HG02763 (cell line): ENCODE results near the gene ZP4.
"Not testable (repeated sequence)": the region's sequence is repeated elsewhere in the genome, so short reads cannot be mapped to it uniquely, and the experiment has no call there.

Experiments
- ATAC-seq: cut with Tn5 transposase; IDR thresholded peaks from one replicate; pipeline ENCODE4 v1.9.1; 2021; ENCODE audit warnings: mild to moderate bottlenecking, moderate library complexity; ENCODE audit not compliant: unreplicated experiment

Gene ZP4

DNA sequence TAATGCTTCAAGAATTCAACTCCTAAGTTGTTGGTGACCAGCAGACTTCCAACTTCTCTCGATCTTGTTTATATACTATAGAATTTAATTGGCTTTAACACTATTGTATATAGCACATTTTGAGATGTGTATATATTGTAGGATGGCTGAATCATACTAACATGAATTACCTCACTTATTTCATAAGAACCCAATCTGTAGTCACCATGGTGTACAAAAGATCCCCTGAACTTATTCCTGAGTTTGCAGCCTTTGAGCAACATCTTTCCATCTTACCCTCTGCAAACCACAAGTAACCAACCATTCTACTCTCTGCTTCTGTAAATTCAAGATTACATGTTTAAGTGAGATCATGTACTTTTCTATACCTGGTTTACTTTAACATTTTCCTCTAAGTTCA, 12.3 kb downstream of the ZP4 start:
- ATAC-seq, result no peak

DNA sequence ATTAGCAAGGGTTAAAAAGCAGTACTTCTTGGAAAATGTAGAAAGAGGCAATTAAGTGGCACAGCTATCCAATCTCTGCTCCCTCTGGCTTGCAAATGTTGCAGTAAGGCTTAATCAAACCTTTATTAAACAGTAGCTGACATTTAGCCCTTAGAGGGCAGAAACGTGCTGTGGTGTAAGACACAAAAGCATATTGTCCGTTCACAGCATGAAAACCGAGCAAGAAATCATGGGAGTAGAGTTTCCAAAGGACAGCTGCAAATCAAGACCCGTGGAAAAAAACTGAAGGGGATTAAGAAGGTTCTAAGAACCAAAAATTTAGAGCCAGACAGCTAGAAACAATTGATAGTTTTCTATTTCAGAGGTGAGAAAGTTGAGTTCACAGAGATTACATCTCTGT, 13.1 kb downstream of the ZP4 start:
- no peak for ATAC-seq

DNA sequence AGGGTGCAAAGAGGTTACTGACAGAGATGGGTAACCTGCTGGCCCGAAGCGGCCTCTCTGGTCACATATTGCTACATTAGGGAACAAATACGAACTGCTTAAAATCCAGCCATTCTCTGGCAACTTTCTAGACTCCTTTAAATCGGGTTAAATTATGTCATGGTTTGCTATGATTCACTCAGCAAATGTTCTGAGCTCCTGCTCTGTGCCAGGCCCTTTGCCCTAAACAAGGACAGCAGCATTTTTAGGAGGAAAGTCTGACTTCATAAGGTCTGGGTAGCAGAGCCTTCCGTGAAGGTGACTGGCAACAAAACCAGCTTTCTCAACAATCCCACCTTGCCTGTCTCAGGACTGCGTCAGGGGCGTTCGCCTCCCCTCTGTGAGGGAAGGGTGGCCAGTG, 15.4 kb downstream of the ZP4 start:
- no peak for ATAC-seq

DNA sequence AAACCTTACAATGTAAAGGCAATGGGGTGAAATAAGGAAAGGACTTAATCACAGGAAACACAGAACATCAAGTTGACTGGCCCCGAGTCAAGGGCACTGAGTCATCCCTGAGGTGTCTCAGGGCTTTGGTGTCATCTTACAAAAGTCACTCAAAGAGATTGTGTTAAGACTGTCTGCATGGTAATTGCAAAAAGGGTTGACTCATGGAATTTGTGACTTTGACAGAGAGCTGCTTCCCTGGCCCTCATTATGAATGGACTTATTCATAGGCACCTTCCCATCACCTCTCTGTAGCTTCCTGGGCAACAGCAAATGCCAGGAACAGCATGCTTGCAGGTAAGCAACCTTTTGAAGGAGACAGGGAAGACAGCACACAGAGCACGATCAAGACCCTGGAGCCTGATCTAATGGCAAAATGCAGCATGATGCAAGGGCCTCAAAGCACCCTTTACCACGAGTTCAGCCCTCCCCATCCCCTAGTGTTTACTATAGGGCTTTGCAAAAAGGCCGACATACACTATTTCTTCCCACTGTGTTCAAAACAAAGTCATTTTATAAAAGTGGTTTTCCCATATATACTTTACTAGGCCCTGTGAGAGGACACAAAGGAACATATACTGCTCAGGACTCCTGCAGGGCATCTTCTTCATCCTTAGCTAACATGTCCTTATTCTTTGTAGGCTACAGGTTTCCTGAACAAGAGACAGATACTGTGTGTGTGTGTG, 17.1 kb downstream of the ZP4 start:
- no peak for ATAC-seq

DNA sequence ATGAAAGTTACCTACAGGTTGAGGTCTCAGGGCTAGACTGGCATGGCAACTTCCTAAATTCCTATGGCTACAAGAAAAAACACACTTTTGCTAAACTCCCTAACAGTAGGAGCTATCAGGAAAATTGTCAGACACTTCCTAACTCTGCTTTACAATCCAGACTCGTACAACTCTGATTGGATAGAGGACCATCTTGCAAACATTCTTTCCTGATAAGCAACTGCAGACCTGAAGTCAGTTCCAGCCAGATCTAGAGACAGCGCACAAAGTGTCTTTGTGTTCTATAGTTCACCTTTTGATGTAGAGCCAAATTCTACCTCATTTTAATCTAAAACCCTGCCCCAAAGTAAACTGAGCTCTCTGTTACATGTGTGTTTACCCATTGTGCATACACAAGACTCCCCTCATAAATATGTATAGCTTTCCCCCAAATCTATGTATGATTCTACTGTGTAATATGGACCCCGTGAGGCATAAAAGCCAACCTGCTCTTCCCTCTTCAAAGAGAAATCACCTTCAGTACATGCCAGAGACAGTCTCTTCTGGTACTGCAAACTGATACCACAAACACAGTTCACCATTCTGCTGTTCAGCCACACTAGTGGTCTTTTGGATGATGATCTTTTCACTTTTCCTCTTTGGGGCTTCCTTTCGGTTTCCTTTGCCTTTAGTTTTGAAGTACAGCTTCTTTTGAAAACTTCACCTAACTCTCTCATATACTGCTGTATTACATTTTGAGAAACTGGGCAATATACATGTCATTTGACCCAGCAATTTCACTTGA, 21.7 kb downstream of the ZP4 start:
- ATAC-seq, result no peak

DNA sequence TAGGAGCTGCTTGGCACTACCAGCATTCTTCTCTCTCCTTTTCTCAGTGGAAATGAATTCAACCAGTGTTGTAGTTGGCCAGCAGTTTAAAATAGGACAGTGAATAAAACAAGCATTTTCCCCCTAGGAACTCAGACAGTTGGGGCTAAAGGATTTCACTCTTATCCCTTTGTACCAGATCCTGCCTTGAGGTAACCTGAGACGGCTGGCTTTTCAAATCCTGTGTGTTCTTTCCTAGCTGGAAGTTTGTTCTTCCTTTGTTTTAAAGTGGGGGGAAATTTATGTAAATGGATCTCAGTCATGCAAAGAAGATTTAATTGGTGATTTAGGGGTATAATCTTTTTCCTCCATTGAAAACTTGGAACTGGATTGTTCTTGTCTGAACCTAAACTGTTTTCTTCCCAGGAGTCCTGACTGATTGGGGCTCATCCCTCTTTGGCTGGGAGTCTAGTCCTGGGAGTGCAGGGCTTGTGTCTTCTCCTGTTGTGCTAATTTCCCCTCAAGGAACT, 23.3 kb downstream of the ZP4 start:
- no peak for ATAC-seq

DNA sequence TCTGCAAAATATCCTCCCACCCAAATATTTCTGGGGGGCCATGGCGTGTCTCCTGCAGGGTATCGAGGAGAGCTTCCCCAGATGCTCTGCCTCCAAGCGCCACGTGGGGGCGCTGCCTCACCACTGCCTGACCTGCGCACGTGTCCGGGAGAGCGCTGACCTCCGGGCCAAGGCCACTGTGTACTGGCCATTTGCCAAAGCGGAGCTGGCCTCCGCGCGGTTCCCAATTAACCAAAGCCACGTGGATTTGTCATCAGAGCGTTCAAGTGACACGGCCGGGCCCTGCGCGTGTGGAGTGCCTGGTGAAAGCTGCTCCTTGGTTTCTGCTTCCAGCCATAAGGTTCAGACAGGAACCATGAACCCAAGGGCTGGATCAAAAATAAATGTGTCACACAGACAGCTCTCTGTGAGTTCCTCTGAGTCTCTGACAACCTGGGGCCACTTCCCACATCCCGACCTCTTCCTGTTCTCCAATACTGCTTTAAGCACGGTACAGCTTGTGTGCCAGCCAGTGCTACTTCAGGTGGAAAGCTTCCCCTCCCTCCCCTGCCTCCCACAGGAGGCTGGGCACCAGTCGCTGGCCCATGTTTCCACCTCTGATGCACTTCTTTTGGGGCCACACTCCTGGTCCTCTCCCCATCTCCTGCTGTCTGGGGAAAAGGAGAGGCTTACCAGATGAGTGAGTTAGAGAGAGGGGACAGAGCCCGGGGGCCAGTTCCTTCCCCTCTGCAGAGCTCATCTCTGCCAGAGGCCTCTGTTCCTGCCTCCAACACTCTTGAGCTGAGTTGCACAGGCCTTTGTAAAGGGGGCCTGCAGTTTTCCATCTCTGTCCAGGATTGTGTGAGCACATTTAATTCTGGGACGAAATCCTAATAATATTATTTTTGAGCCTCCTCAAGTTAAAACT, 26.1 kb downstream of the ZP4 start:
- peak; percentile 64 for ATAC-seq

DNA sequence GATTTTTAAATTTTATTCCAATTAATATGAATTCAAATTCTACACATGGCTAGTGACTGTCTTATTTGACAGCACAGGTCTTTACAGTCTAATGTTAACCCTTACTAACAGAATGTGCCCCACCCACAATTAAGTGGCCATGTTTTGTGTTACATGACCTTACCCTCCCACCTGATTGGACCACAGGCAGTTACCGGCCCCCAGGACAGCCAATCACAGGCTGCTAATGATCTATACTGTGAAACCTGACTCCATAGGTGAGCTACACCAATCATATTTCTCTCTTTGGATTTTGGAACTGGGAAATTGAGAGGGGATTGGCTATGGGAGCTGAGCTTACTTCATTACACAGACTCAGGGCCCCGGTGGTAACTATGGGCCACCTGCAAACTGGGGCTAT, 27.5 kb downstream of the ZP4 start:
- no peak for ATAC-seq

DNA sequence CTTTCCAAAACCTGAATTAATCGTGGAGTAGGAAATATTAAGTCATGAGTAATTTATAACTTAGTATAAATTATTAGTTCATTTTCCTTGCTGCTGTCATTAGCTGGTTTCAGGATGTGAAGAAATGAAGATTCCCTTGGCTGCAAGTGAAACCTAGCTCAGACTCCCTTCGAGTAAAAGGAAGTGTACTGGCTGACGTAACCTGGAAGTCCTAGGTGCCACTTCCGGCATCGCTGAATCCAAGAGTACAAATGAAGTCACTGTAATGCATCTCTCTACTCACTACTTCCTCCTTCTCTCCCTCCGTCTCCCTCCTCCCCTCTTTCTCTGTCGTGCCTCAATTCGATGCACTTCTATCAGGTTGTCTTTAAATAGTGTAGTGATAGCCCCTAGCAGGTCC, 28.8 kb downstream of the ZP4 start:
- no peak for ATAC-seq

DNA sequence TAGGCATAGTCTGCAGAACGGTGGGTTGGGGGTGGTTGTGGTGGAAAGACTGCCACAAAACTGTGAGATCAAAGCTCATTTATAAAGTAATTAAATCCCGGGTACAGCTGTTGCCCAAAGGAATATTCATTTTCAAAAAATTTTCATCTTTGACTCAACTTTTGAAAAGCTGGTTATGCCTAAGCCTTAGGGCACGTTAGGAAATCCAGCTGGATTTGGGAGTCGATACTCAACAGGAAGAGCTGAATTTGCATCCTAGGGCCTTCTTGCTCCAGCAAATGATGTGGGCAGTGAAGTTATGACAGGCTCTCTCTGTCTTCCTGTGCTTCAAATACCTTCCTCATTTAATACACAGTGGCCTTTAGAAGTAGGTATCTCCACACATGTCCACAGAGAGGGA, 31.7 kb downstream of the ZP4 start:
- no peak for ATAC-seq

DNA sequence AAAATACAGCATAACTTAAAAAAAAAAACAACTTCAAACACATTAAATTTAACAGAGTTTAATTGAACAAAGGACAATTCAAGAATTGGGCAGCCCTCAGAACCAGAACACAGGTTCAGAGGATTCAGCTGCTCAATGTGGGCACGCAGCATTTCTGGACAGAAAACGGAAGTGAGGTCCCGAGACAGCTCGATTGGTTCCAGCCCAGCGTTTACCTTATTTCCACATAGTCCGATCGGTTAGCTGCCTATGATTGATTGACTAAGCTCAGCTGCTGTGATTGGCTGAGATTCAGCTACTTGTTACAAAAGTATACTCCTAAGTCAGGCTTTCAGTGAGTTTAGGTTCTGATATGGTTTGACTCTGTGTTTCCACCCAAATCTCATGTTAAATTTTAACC, 33.3 kb downstream of the ZP4 start:
- ATAC-seq, result no peak

DNA sequence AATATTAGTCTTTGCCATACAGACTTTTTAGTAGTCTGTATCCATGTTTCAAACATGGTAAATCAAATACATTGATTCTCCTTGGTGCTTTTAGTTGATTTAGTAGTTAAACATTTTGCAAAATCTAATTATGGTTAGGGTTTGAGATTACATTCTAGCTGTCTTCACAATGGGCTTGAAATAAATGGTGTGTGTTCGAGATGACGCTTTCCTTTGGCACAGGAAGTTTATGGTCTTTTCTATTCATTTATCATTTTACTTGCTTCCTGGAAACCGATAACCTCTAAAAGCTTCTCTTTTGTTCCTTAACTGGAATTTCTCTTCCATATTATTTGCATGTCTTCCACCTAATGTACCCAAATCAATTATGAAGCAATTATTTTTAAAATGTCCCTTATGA, 38.4 kb downstream of the ZP4 start:
- no peak for ATAC-seq

DNA sequence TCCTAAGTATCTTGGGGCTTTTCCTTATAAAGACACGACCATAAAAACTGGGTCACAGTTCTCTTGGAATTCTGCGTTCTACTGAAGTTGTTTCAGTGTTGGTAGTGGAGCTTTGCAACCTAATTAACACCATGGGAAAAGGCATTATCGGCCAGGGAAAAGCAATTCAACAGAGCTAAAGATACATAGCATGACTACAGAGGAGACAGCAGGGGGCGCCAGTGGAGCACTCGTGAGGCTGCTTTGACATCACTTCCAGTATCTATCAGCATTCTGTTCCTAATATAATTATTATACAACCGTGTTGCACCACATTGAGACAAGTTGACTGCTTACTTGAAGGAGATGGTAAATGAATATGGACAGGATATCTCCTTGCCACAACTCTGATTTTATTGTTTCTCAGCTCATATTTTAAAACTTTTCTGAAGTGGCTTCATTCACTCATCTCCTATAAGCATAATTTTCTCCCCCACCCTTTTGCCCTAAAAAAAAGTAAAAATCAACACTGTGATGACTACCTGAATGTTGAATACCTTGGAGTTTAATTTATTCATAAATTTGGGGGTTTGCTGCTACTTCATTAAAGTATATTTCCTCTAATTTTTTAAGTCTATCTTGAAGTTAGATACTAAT, 39.4 kb downstream of the ZP4 start:
- ATAC-seq, result no peak

DNA sequence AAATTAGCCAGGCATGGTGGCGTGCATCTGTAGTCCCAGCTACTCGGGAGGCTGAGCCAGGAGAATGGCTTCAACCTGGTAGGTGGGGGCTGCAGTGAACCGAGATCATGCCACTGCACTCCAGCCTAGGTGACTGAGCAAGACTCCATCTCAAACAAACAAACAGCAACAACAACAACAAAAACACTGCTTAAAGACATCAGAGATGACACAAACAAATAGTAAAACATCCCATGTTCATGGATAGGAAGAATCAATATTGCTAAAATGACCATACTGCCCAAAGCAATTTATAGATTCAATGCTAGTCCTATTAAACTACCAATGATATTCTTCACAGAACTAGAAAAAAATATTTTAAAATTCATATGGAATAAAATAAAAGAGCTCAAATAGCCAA, 47.2 kb downstream of the ZP4 start:
- not testable (repeated sequence) for ATAC-seq

DNA sequence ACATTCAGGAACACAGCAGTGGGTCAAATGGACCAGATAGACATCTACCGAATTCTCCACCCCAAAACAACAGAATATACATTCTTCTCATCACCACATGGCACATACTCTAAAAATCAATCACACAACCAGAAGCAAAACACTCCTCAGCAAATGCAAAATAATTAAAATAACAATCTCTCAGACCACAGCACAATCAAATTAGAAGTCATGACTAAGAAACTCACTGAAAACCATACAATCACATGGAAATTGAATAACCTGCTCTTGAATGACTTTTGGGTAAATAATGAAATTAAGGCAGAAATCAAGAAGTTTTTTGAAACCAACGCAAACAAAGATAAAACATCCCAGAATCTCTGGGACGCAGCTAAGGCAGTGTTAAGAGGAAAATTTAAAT, 49.2 kb downstream of the ZP4 start:
- no peak for ATAC-seq

DNA sequence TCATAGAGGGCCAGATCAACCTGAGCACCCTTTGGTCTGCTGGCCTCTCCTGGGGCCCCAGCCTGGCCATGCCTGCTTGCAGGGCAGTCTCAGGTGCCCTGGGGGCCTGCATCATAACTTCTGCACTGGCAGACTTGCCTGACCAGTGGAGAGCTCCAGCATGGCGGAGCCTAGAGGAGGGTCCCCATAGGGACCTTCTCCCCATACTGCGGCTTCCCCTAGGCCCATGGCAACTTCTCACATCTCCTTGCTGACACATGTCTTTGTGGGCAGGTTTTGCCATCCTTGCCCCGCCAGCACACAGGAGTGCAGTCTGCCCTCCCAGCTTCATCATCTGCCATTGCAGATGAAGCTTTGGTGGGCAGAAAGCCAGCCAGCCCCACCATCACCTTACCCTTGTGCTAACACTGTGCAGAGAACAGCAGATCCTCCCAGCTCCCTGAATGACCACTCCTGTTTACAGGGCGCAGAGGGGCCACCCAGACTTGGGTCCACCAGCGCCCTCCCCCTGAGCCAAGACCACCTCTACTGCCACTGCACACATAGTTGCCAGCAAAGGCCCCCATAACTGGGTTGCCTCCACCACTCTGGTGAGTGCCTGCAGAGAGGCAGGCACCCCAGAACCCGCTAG, 51.7 kb downstream of the ZP4 start:
- no peak for ATAC-seq

DNA sequence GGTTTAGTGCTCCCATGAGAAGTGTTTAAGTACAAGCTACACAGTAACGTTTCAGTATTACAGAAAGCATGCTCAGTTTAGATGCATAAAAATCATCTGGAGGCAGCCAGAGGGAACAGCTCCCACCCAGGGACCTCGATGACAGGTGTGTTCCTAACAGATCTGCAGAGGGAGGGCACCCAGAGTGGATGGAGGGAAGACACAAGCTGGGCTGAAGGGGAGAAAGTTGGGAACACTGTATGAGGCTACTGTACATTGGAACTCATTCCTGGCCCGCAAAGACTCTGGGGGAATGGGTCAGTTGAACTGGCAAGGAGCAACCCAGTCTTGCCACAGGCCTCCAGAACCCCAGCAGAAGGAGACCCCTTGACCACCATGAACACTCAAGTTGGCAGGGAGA, 52.4 kb downstream of the ZP4 start:
- no peak for ATAC-seq

DNA sequence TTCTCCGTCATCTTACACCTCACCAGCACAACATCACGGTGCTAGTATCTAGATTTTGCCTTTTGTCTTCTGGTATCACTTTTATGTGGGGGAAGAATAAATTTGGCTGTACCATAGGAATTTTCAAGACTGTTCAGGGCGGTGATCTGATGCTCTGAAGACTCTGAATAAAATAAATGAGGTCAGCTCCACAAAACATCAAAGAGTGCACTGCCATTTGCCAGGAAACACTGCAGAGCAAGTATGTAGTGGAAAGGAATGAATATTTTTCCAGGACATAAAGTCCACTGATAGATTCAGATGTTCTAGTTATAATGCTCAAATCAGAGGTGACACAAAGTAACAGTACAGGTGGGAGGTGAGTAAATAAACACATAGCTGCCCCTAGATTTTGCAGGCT, 56.3 kb downstream of the ZP4 start:
- ATAC-seq, result no peak

DNA sequence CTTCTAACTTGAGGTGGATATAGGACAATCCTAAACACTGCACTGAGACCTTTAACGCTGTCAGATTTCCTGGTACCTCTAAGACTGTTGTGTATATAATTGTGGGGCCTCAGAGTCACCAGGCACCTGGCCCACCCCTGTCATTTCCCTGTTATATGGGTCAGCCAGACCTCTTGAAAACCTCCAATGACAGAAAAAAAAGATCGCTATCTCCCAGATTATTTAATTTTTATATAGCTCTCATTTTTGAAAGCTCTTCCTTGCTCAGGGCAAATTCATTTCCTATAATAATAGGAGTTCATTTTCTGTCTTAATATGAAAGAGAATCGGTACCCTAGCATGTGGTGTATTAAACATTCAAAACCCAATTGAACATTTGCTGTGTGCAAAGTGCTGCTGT, 56.7 kb downstream of the ZP4 start:
- ATAC-seq, result no peak

DNA sequence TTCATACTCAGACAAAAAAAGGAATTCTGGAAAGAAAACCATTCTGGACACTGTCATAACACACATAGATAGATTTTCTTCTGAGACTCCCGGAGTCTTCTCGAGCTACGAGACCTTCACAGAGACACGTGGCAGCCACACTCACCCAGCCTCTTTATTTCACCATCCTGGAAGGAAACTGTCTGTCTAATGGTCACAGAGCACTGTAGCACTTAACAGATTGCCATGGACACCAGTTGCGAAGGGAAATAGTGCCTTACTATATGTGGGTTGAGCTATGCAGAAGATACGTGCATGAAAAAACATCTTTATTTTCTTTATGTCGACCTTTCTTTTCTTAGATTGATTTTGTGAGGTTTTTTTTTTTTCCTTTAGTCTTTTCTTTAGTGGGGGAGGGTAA, 57.9 kb downstream of the ZP4 start:
- no peak for ATAC-seq
